GM21360 (cell line): ENCODE results near the gene CDHR4.

Experiments
- ATAC-seq: cut with Tn5 transposase; IDR thresholded peaks from one replicate; pipeline ENCODE4 v1.9.1; 2021; ENCODE audit warnings: mild to moderate bottlenecking, moderate library complexity; ENCODE audit not compliant: unreplicated experiment

Gene CDHR4

DNA sequence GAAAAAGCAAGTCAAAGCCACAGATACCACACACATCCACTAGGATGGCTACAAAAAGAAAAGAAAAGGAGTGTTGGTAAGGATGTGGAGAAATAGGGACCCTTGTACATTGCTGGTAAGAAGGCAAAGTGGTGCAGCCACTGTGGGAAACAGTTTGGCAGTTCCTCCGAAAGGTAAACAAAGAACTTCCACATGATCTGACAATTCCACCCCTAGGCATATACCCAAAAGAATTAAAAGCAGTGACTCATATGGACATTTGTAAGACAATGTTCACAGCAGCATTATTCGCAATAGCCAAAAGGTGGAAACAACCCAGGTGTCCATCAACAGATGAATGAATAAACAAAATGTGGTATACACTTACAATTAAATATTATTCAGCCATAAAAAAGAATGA lies 53.7 kb downstream of the CDHR4 start:
- ATAC-seq = no peak
